ENCODE data around the gene LMBR1L. TPM values are rescaled to one million over a fixed set of nuclear protein-coding genes. Genes with fewer than 3 reads are reported as not detected.

LMBR1L gene
- total RNA-seq, 2 experiments from 2014 or later: 37.2 to 43.6 TPM

- intact Hi-C loops (cut with micrococcal nuclease; ENCODE audit: unreplicated experiment): no loop called here
- BruUV-seq (replicated peaks): no TSS peak
- POLR2A ChIA-PET: interaction anchor here (0.5 to 1.8 kb wide), 8 partner anchors 12 to 949 kb away, joined by 3 to 7 read pairs (median 4); no protein-coding TSS in a partner anchor
- Histone ChIP-seq H3K4me2 (ENCODE audit: low read length) (peak overlapping the region; percentile 49), H2AFZ (ENCODE audit: low read length) (peak overlapping the region; percentile 30; the same call in 1 of the 2 replicates), H3K79me2 (ENCODE audit: insufficient read depth, low read depth, low read length) (no peaks in the 10 kb centered on the region), H4K20me1 (ENCODE audit: insufficient read depth, low read length) (no peaks in the 10 kb centered on the region), H3K27ac (ENCODE audit: low read depth, low read length, poor library complexity, severe bottlenecking) (no peak overlapping the region), H3K4me3 (ENCODE audit: low read depth, low read length, poor library complexity, severe bottlenecking) (peak overlapping the region; percentile 10), H3K9me3 (ENCODE audit: low read length) (no peaks in the 10 kb centered on the region), H3K36me3 (ENCODE audit: insufficient read depth, low read length) (peaks cover 21% of the 10 kb centered on the region), H3K9me2 (ENCODE audit: insufficient read depth, low read length) (no peaks in the 10 kb centered on the region), H3K4me1 (ENCODE audit: insufficient read depth, low read length, poor library complexity, severe bottlenecking) (peaks cover 43% of the 10 kb centered on the region)
- peak; percentile 25 for DNase-seq (ENCODE audit: low spot score)
- no peak for TF ChIP-seq CTCF (conservative IDR thresholded peaks at IDR 0.05; ENCODE audit: low read length)
- TF ChIP-seq EZH2phosphoT487 (IDR thresholded peaks at IDR 0.05; ENCODE audit: borderline replicate concordance, low read depth, low read length): no peak
- CTCF ChIA-PET (ENCODE audit: unreplicated experiment): interaction anchor here (0.7 to 3.4 kb wide), 2 partner anchors 14 to 17 kb away, joined by 3 to 16 read pairs; no protein-coding TSS in a partner anchor
These were observed 5.1 kb downstream of the LMBR1L start for GRCh38 chr12:49105504-49106084.

GRCh38 chr12:49104822-49105221 is 5.8 kb downstream of the LMBR1L start:
- H3K9me2 ChIP-seq (ENCODE audit: insufficient read depth, low read length): no peaks in the 10 kb centered on the region
- H3K9me3 ChIP-seq (ENCODE audit: low read length): no peaks in the 10 kb centered on the region
- H3K4me2 ChIP-seq (ENCODE audit: low read length): peak overlapping the region; percentile 49; the same call in 1 of the 2 replicates
- H3K27ac ChIP-seq (ENCODE audit: low read depth, low read length, poor library complexity, severe bottlenecking): no peak overlapping the region
- peaks cover 43% of the 10 kb centered on the region for H3K4me1 ChIP-seq (ENCODE audit: insufficient read depth, low read length, poor library complexity, severe bottlenecking)
- ChIA-PET POLR2A (interaction anchor here (0.5 to 1.8 kb wide), 7 partner anchors 13 to 1198 kb away, joined by 3 to 6 read pairs (median 4); no protein-coding TSS in a partner anchor), CTCF (ENCODE audit: unreplicated experiment) (interaction anchor here (0.7 to 3.4 kb wide), 2 partner anchors 13 to 17 kb away, joined by 3 to 16 read pairs; no protein-coding TSS in a partner anchor)
- DNase-seq (ENCODE audit: low spot score): no peak
- H4K20me1 ChIP-seq (ENCODE audit: insufficient read depth, low read length): no peaks in the 10 kb centered on the region
- no peak overlapping the region for H3K4me3 ChIP-seq (ENCODE audit: low read depth, low read length, poor library complexity, severe bottlenecking)
- intact Hi-C loops (cut with micrococcal nuclease; ENCODE audit: unreplicated experiment): no loop called here
- H3K79me2 ChIP-seq (ENCODE audit: insufficient read depth, low read depth, low read length): no peaks in the 10 kb centered on the region
- no TSS peak for BruUV-seq (replicated peaks)
- TF ChIP-seq EZH2phosphoT487 (IDR thresholded peaks at IDR 0.05; ENCODE audit: borderline replicate concordance, low read depth, low read length): no peak
- TF ChIP-seq CTCF (conservative IDR thresholded peaks at IDR 0.05; ENCODE audit: low read length): no peak
- H3K36me3 ChIP-seq (ENCODE audit: insufficient read depth, low read length): peaks cover 21% of the 10 kb centered on the region
- H2AFZ ChIP-seq (ENCODE audit: low read length): no peak overlapping the region

- ChIA-PET POLR2A (interaction anchor here (0.7 to 1.1 kb wide), 3 partner anchors 10 to 1438 kb away, joined by 3 to 4 read pairs (median 3); no protein-coding TSS in a partner anchor), CTCF (ENCODE audit: unreplicated experiment) (interaction anchor here (0.6 to 1.0 kb wide), 2 partner anchors 8 to 80 kb away, joined by 3 to 4 read pairs; no protein-coding TSS in a partner anchor)
- H3K4me3 ChIP-seq (ENCODE audit: low read depth, low read length, poor library complexity, severe bottlenecking): no peak overlapping the region
- no peak overlapping the region for H2AFZ ChIP-seq (ENCODE audit: low read length)
- intact Hi-C loops (cut with micrococcal nuclease; ENCODE audit: unreplicated experiment): no loop called here
- H3K27ac ChIP-seq (ENCODE audit: low read depth, low read length, poor library complexity, severe bottlenecking): no peak overlapping the region
- TF ChIP-seq CTCF (conservative IDR thresholded peaks at IDR 0.05; ENCODE audit: low read length) (no peak), EZH2phosphoT487 (IDR thresholded peaks at IDR 0.05; ENCODE audit: borderline replicate concordance, low read depth, low read length) (no peak)
- no peak overlapping the region for H3K4me2 ChIP-seq (ENCODE audit: low read length)
- peaks cover 19% of the 10 kb centered on the region for H3K4me1 ChIP-seq (ENCODE audit: insufficient read depth, low read length, poor library complexity, severe bottlenecking)
- no peaks in the 10 kb centered on the region for H4K20me1 ChIP-seq (ENCODE audit: insufficient read depth, low read length)
- no TSS peak for BruUV-seq (replicated peaks)
- no peaks in the 10 kb centered on the region for H3K9me3 ChIP-seq (ENCODE audit: low read length)
- H3K79me2 ChIP-seq (ENCODE audit: insufficient read depth, low read depth, low read length): no peaks in the 10 kb centered on the region
- H3K9me2 ChIP-seq (ENCODE audit: insufficient read depth, low read length): no peaks in the 10 kb centered on the region
- peaks cover 21% of the 10 kb centered on the region for H3K36me3 ChIP-seq (ENCODE audit: insufficient read depth, low read length)
- DNase-seq (ENCODE audit: low spot score): no peak
These were observed 10.3 kb downstream of the LMBR1L start for GRCh38 chr12:49100380-49100779.
